ENCODE data around the gene IL5RA.

IL5RA gene

DNA sequence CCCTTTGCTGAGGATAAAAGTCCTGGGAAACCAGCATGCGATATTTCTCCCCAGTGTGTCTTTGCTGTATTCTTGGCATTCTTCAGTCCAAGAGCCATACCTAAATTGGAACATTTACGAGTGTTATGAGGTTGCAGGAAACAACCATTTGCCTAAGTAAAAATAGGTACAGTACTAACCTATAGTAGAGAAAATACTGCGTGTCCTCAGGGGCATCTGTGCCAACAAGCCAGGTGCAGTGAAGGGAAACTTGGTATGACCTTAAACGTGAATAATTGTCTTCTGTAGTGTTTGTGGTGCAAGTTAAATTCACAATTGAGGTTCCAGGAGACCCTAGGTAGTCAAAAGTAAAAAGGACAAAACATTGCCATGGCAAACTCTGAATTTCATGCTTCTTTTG, 12.2 kb downstream of the IL5RA start:
- no peak overlapping the region for H3K4me3 ChIP-seq
- DNase-seq = no peak
- no peak overlapping the region for H3K27ac ChIP-seq
- H3K4me1 ChIP-seq = no peaks in the 10 kb centered on the region
- H3K36me3 ChIP-seq = no peaks in the 10 kb centered on the region
- H3K27me3 ChIP-seq = no peaks in the 10 kb centered on the region
- TF ChIP-seq, protein P1, sequence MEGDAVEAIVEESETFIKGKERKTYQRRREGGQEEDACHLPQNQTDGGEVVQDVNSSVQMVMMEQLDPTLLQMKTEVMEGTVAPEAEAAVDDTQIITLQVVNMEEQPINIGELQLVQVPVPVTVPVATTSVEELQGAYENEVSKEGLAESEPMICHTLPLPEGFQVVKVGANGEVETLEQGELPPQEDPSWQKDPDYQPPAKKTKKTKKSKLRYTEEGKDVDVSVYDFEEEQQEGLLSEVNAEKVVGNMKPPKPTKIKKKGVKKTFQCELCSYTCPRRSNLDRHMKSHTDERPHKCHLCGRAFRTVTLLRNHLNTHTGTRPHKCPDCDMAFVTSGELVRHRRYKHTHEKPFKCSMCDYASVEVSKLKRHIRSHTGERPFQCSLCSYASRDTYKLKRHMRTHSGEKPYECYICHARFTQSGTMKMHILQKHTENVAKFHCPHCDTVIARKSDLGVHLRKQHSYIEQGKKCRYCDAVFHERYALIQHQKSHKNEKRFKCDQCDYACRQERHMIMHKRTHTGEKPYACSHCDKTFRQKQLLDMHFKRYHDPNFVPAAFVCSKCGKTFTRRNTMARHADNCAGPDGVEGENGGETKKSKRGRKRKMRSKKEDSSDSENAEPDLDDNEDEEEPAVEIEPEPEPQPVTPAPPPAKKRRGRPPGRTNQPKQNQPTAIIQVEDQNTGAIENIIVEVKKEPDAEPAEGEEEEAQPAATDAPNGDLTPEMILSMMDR (IDR thresholded peaks at IDR 0.05) = no peak
- H3K9me3 ChIP-seq = no peaks in the 10 kb centered on the region
- intact Hi-C loops (cut with DNase I; ENCODE audit: low total_unique reads) = no loop called here

DNA sequence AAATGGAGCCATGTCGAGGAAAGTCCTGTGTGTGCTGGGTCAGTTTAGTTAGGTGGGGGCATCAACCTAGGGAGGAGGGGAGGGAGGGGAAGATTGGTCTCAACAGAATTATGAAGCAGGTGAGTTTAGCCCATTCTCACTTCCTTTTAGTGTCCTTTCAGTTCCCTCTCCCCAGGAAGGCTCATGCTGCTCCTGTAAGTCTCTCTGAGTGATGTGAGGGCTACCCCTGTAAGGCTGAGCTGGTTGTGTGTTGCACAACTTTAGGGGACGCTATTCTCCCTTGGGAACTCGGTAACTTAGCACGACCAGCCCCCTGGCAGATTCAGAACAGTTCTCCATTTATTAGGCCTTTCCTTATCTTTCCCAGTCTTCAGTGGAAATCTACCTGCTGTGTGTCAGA, 21.2 kb downstream of the IL5RA start:
- TF ChIP-seq, protein P1 (IDR thresholded peaks at IDR 0.05) = no peak
- H3K27me3 ChIP-seq = no peaks in the 10 kb centered on the region
- H3K9me3 ChIP-seq = no peaks in the 10 kb centered on the region
- DNase-seq = no peak
- no peaks in the 10 kb centered on the region for H3K36me3 ChIP-seq
- no peak overlapping the region for H3K27ac ChIP-seq
- no peaks in the 10 kb centered on the region for H3K4me1 ChIP-seq
- H3K4me3 ChIP-seq = no peak overlapping the region
- intact Hi-C loops (cut with DNase I; ENCODE audit: low total_unique reads) = no loop called here

DNA sequence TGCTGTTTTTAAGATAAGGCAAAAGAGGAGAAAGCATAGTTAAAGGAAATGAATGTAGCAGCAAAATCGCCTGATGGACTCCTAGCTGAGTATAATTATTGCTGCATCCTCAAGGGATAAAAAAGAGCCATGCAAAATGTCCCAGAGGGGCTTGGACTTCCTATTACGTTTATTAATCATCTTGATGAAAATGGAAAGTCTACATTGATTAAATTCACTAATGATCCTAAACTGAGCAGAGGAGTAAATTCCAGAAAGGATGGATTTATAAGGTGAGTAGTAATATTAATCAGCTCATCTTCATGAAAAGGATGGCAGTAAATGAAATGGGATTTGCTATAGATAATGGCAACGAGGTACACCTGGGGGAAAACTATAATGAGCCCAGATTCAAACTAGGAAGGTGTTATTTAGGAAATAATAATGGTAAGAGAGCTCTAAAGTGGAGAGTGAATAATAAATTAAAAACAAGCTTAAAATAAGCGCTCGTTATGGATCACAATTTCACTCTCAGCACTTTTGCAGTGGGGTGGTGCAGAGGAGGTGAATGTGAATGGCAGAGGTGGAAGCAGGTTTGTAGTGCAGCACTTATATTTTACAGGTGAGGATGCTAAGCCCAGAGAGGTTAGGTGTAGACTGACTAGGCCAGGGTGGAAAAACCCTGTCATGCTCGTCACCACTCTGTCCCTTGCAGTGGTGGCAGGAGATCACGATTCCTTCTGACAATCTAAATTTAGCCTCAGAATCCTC, 22.3 kb downstream of the IL5RA start:
- no peak for DNase-seq
- H3K4me1 ChIP-seq = no peaks in the 10 kb centered on the region
- no peaks in the 10 kb centered on the region for H3K27me3 ChIP-seq
- no peaks in the 10 kb centered on the region for H3K36me3 ChIP-seq
- no peak overlapping the region for H3K27ac ChIP-seq
- H3K4me3 ChIP-seq = no peak overlapping the region
- intact Hi-C loops (cut with DNase I; ENCODE audit: low total_unique reads) = no loop called here
- H3K9me3 ChIP-seq = no peaks in the 10 kb centered on the region
- TF ChIP-seq, protein P1 (IDR thresholded peaks at IDR 0.05) = no peak

DNA sequence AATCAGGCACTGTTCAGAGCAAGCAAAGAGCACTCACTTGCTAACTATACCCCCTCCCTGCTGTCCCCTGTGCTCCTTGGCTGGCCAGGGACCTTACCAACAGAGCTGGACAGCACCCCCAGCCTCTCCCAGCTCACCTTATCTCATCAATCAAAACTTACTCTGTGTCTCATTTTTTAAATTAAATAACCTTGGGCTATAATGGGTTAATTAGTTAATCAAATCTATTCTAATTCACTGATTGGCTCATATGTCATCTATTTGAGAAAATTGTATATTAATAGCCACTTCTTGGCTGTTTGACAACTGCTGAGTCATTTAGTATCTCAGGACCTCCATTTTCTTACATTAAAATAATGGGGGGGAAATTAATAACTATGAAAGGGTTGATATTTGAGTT, 22.9 kb downstream of the IL5RA start:
- no peaks in the 10 kb centered on the region for H3K36me3 ChIP-seq
- intact Hi-C loops (cut with DNase I; ENCODE audit: low total_unique reads) = no loop called here
- no peaks in the 10 kb centered on the region for H3K27me3 ChIP-seq
- TF ChIP-seq, protein P1 (IDR thresholded peaks at IDR 0.05) = no peak
- no peaks in the 10 kb centered on the region for H3K4me1 ChIP-seq
- no peak overlapping the region for H3K27ac ChIP-seq
- no peak for DNase-seq
- H3K9me3 ChIP-seq = no peaks in the 10 kb centered on the region
- H3K4me3 ChIP-seq = no peak overlapping the region

DNA sequence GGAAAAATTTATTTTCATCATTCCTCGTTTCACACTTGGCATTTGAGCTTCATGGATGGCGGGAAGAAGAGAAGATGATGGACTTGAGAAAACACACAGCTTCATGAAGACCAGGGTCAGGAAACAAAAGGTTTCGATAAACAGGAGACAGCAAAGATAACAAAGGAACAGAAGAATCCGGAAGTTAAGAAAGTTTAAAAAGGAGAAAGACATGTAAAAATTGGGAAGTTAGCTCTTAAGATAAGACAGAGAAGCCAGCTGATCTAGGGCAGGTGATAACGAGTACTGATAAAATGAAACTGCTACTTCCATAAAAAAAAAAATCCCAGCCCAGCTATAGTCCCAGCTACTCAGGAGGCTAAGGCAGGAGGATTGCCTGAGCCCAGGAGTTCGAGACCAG, 23.9 kb downstream of the IL5RA start:
- no peaks in the 10 kb centered on the region for H3K36me3 ChIP-seq
- no peaks in the 10 kb centered on the region for H3K9me3 ChIP-seq
- TF ChIP-seq, protein P1 (IDR thresholded peaks at IDR 0.05) = no peak
- H3K4me1 ChIP-seq = no peaks in the 10 kb centered on the region
- DNase-seq = no peak
- no peak overlapping the region for H3K4me3 ChIP-seq
- intact Hi-C loops (cut with DNase I; ENCODE audit: low total_unique reads) = no loop called here
- H3K27me3 ChIP-seq = no peaks in the 10 kb centered on the region
- no peak overlapping the region for H3K27ac ChIP-seq

DNA sequence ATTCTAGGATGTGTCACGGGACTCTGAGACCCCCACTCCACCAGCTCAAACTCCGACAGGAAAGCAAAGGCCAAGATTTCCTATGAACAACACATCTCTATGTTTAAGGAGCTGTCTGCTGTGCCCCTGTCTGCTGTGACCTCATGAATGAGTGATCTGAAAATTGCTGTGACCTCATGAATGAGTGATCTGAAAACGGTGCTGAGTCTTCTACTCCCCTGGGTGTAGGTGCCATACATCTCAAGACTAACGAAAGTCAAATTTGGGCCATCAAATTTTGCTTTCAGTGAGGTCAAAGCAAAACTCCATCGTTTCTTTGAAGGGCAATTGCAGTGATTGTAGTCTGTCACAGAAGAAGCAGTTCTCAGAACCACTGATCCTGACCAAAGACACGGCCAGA, 24.4 kb downstream of the IL5RA start:
- Histone ChIP-seq H3K27ac (no peak overlapping the region), H3K27me3 (no peaks in the 10 kb centered on the region), H3K4me1 (no peaks in the 10 kb centered on the region), H3K4me3 (no peak overlapping the region), H3K36me3 (no peaks in the 10 kb centered on the region), H3K9me3 (no peaks in the 10 kb centered on the region)
- DNase-seq = no peak
- intact Hi-C loops (cut with DNase I; ENCODE audit: low total_unique reads) = no loop called here
- TF ChIP-seq, protein P1 (IDR thresholded peaks at IDR 0.05) = no peak

Data from tibial artery (tissue), 4 donors.